ENCODE measurements around the gene EPB41L4B.

Gene EPB41L4B

GRCh38 chr9:109230277-109230676 lies 90.6 kb downstream of the EPB41L4B start:
- Histone ChIP-seq H3K4me2 (no peak overlapping the region), H3K27me3 (ENCODE audit: insufficient read depth, low read depth) (no peaks in the 10 kb centered on the region), H3K9ac (no peak overlapping the region), H3K27ac (no peak overlapping the region), H3K4me3 (IDR thresholded peaks at IDR 0.05; ENCODE audit: insufficient read depth, low read depth, low read length) (no peak overlapping the region), H3K79me2 (ENCODE audit: insufficient read depth, low read depth) (no peaks in the 10 kb centered on the region), H3K4me1 (ENCODE audit: low read depth, poor library complexity, severe bottlenecking) (no peaks in the 10 kb centered on the region), H4K20me1 (ENCODE audit: insufficient read depth) (no peaks in the 10 kb centered on the region), H2AFZ (ENCODE audit: low read depth) (no peak overlapping the region), H3K36me3 (ENCODE audit: insufficient read depth) (no peaks in the 10 kb centered on the region)
- TF ChIP-seq CTCF (conservative IDR thresholded peaks at IDR 0.05; ENCODE audit: low read depth, low read length): no peak

- no peak overlapping the region for H3K9ac ChIP-seq
- no peak for TF ChIP-seq CTCF (conservative IDR thresholded peaks at IDR 0.05; ENCODE audit: low read depth, low read length)
- H3K79me2 ChIP-seq (ENCODE audit: insufficient read depth, low read depth): no peaks in the 10 kb centered on the region
- H3K27ac ChIP-seq: no peak overlapping the region
- no peak overlapping the region for H3K4me3 ChIP-seq (IDR thresholded peaks at IDR 0.05; ENCODE audit: insufficient read depth, low read depth, low read length)
- H3K4me1 ChIP-seq (ENCODE audit: low read depth, poor library complexity, severe bottlenecking): no peaks in the 10 kb centered on the region
- H3K27me3 ChIP-seq (ENCODE audit: insufficient read depth, low read depth): no peaks in the 10 kb centered on the region
- H2AFZ ChIP-seq (ENCODE audit: low read depth): no peak overlapping the region
- H3K36me3 ChIP-seq (ENCODE audit: insufficient read depth): no peaks in the 10 kb centered on the region
- no peak overlapping the region for H3K4me2 ChIP-seq
- no peaks in the 10 kb centered on the region for H4K20me1 ChIP-seq (ENCODE audit: insufficient read depth)
These were observed 91.2 kb downstream of the EPB41L4B start for GRCh38 chr9:109229682-109230081.

- Histone ChIP-seq H3K4me3 (IDR thresholded peaks at IDR 0.05; ENCODE audit: insufficient read depth, low read depth, low read length) (no peak overlapping the region), H3K27me3 (ENCODE audit: insufficient read depth, low read depth) (no peaks in the 10 kb centered on the region), H3K36me3 (ENCODE audit: insufficient read depth) (no peaks in the 10 kb centered on the region), H3K9ac (no peak overlapping the region), H3K4me2 (no peak overlapping the region), H2AFZ (ENCODE audit: low read depth) (no peak overlapping the region), H4K20me1 (ENCODE audit: insufficient read depth) (no peaks in the 10 kb centered on the region), H3K79me2 (ENCODE audit: insufficient read depth, low read depth) (no peaks in the 10 kb centered on the region), H3K27ac (no peak overlapping the region), H3K4me1 (ENCODE audit: low read depth, poor library complexity, severe bottlenecking) (no peaks in the 10 kb centered on the region)
- TF ChIP-seq CTCF (conservative IDR thresholded peaks at IDR 0.05; ENCODE audit: low read depth, low read length): no peak
These were observed 92.7 kb downstream of the EPB41L4B start for GRCh38 chr9:109228093-109228642.

GRCh38 chr9:109225629-109226028 lies 95.2 kb downstream of the EPB41L4B start:
- Histone ChIP-seq H4K20me1 (ENCODE audit: insufficient read depth) (no peaks in the 10 kb centered on the region), H3K79me2 (ENCODE audit: insufficient read depth, low read depth) (no peaks in the 10 kb centered on the region), H3K36me3 (ENCODE audit: insufficient read depth) (no peaks in the 10 kb centered on the region), H3K4me3 (IDR thresholded peaks at IDR 0.05; ENCODE audit: insufficient read depth, low read depth, low read length) (no peak overlapping the region), H3K9ac (no peak overlapping the region), H3K27ac (no peak overlapping the region), H3K4me1 (ENCODE audit: low read depth, poor library complexity, severe bottlenecking) (no peaks in the 10 kb centered on the region), H3K4me2 (no peak overlapping the region), H2AFZ (ENCODE audit: low read depth) (no peak overlapping the region), H3K27me3 (ENCODE audit: insufficient read depth, low read depth) (no peaks in the 10 kb centered on the region)
- no peak for TF ChIP-seq CTCF (conservative IDR thresholded peaks at IDR 0.05; ENCODE audit: low read depth, low read length)
